NCI-H2107 (cell line): ENCODE data around the gene SSBP1.
"Not testable (repeated sequence)": the region's sequence is repeated elsewhere in the genome, so short reads cannot be mapped to it uniquely, and the experiment has no call there.

ENCODE experiments used
- DNase-seq: peaks from one replicate; lab custom pipeline; 2025; lab: John Stamatoyannopoulos, UW

The SSBP1 gene

GRCh38 chr7:141709749-141710148 lies 28.4 kb upstream of the SSBP1 start:
- no peak for DNase-seq

DNA sequence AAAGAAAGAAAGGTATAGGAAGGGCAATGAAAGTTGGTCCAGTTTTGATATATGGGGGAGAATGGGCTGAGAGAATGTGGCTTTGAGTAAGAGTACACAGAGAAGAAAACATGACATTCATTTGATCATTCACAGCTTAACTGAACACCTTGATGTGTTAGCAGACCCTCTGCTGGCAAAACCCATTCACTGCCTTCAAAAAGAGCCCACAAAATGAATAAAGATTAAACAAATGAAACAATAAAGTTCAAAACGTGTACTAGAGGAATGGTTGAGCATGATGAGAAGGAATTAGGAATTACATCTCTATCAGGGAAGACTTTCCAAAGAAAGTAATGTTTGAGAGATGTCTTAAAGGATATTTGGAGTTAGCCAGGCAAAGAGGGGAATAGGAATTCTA lies 27.9 kb upstream of the SSBP1 start:
- no peak for DNase-seq

- DNase-seq = no peak
Observed at GRCh38 chr7:141712603-141713255, 25.4 kb upstream of the SSBP1 start.

DNA sequence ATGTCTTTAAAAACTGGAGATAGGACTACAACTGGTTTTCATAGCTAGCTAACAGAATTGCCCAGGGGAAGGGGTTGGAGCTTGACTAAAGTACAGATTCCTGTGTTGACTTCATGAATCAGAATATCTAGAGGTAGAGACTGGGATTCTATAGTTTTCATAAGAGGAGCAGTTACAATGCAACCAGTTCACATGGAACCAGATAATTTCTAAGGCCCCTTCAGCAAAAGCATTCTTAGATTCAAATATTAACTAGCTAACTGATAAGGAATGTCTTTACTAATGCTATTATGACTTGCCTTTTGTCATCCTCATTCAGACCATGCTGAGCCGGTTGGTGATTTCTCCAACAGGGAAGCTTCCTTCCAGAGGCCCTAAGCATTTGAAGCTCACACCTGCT lies 24.3 kb upstream of the SSBP1 start:
- DNase-seq = no peak

- DNase-seq = no peak
Observed at GRCh38 chr7:141714571-141714970, 23.6 kb upstream of the SSBP1 start.

GRCh38 chr7:141715018-141715417 lies 23.1 kb upstream of the SSBP1 start:
- no peak for DNase-seq

GRCh38 chr7:141715794-141716689 lies 22.1 kb upstream of the SSBP1 start:
- DNase-seq = no peak

DNA sequence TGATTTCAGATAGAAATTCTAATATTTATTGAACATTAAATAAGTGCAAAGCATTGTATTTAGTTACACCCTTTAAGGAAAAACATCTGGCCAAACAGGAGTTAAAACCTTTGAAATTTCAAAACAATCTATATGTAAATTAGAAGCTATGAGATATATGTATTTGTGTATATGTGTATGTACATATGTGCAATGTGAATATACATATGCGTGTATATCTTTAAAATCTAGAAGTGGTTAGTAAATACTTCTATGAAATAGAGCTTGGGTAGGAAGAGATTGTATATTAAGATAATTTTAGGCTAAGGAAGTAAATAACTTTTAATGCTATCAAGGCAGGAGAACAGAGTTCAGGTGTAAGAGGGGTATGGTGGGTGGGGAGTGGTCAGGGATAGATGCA lies 20.7 kb upstream of the SSBP1 start:
- DNase-seq = no peak

- DNase-seq = no peak
Observed at GRCh38 chr7:141722529-141722928, 15.6 kb upstream of the SSBP1 start.

- no peak for DNase-seq
Observed at GRCh38 chr7:141729020-141729419, 9.1 kb upstream of the SSBP1 start.

DNA sequence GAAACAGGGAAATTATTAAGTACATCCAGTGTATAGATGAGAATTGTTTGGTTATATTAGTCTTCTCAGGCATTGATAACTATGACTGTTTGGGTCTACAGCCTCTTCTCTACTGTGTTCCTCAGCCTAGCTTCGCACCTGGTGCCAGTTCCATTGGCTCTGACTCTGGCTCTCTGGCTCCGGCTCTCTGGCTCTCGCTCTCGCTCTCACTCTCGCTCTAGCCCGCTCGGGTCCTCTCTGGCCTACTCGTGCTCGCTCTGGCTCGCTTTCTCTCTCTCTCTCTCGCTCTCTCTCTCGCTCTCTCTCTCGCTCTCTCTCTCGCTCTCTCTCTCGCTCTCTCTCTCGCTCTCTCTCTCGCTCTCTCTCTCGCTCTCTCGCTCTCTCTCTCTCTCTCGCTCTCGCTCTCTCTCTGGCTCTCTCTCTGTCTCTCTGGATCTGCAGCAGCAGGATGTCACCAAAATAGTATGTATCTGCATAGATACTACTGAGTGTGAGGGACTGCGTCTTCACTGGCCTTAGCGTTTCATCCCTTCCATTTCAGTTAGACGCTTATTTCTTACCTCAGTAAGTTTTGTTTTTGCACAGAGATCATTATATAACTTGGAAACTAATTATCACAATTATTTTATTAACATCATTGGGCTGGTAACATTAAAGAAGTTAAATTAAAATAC lies 6.5 kb upstream of the SSBP1 start:
- DNase-seq = no peak

- DNase-seq = no peak
Observed at GRCh38 chr7:141737118-141737835, 881 bp upstream of the SSBP1 start.

DNA sequence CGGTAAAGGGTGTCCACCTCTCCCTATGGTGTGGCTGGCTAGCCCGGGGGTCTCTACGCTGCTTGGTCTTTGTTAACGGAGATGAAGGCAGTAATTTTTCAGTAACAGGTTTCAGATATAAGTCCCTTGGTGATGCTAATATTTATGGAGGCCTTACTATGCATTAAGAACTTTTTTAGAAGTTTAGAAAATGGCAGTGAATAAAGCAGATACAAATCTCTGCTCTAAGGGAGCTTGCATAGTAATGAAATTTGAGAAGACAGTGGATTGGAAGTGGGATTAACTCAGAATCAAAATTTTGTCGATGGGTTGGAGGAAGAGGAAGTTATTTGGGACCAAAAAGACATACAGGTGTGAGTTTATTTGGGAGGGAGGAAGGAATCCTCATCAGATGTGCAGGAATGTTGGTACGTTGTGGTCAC lies 445 bp downstream of the SSBP1 start:
- no peak for DNase-seq

DNA sequence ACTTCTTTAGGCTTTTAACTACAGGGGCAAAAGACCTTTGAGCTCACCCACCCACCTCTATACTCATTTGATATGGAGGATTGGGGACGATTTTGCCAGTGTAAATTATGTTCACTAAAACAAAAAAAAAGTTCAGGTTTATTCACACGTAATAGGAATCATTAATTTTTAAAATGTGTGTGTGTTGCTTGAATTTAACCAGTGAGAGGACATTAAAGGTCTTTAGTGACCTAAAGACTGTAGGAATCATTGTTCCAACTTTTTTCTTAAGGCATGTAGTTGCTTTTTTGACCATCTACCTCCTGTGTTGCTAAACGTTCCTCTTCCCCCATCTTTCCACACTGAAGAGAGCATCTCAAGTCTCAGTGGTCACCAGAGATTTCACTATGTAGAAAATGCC lies 1.1 kb downstream of the SSBP1 start:
- no peak for DNase-seq

DNA sequence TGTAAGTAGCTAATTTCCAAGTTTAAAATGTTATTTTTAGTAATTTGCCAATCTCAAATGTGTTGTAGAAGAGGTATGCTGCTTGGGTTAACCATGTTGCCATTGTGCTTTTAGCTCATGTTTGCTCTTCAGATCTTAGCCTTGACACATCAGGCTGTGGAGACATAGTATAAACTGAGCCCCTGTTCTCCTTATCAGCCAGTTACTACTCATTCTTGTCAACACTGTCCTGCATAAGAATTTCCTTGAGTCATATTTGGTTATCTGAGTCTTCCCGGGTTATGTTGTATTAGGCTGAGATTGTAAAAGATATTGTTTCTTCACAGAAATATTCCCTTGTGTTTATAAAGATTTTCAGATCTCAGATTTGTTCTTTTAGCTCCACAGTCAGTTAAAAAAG lies 4.1 kb downstream of the SSBP1 start:
- no peak for DNase-seq

- no peak for DNase-seq
Observed at GRCh38 chr7:141744131-141744530, 6.0 kb downstream of the SSBP1 start.

DNA sequence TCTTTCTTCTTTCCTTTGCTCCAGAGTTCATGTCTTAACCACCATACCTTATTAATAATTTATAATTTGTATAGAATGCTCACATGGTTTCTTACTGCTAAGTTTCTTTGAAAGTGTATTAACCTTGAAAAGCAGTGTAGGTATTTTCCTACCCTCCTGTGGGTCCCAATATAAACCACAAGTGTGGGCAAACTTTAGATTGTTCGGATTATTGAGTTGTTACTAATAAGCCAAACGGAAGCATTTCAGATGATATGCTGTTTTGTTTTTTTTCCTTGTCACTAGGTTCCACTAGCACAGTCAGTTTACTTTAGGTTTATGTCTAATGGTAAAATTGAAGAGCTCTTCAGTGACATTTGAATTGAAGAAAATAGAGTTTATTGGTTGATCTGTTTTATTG lies 10.2 kb downstream of the SSBP1 start:
- no peak for DNase-seq

GRCh38 chr7:141751904-141752303 lies 13.7 kb downstream of the SSBP1 start:
- DNase-seq = not testable (repeated sequence)

- DNase-seq = no peak
Observed at GRCh38 chr7:141752634-141753033, 14.5 kb downstream of the SSBP1 start.

- DNase-seq = no peak
Observed at GRCh38 chr7:141754939-141755338, 16.8 kb downstream of the SSBP1 start.

GRCh38 chr7:141763797-141764196 lies 25.6 kb downstream of the SSBP1 start, which contains the start of gene TAS2R3:
TAS2R3 (plus strand) TSS chr7:141764097; CDS start chr7:141764159, 62 bp downstream.
- no peak for DNase-seq

DNA sequence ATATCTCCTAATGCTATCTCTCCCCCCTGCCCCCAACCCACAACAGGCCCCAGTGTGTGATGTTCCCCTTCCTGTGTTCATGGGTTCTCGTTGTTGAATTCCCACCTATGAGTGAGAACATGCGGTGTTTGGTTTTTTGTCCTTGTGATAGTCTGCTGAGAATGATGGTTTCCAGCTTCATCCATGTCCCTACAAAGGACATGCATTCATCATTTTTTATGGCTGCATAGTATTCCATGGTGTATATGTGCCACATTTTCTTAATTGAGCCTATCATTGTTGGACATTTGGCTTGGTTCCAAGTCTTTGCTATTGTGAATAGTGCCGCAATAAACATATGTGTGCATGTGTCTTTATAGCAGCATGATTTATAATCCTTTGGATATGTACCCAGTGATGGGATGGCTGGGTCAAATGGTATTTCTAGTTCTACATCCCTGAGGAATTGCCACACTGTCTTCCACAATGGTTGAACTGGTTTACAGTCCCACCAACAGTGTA lies 32.0 kb downstream of the SSBP1 start:
- not testable (repeated sequence) for DNase-seq
